HL-60 (cell line): ENCODE data around the gene MARVELD1.

Experiments used
- DNase-seq, 2 experiments: peaks; one replicate each; pipeline ENCODE4 v3.0.0-alpha.2; 2010 to 2020; ENCODE audit warnings: low read depth in 1 of 2, low spot score in 1 of 2
- H3K27ac ChIP-seq: fragments of 250-450 bp; sonication (Bioruptor Pico); replicated peaks from 2 replicates; pipeline ENCODE4 v1.5.1; 2020; ENCODE audit warnings: mild to moderate bottlenecking, moderate library complexity
- H3K27me3 ChIP-seq: fragments of 250-450 bp; sonication (Bioruptor Pico); 2 replicates; pipeline ENCODE4 v1.5.1; 2021; ENCODE audit warnings: mild to moderate bottlenecking, moderate library complexity; ENCODE audit not compliant: insufficient read depth, poor library complexity, severe bottlenecking
- H3K4me3 ChIP-seq: replicated peaks from 2 replicates; pipeline ENCODE4 v1.5.1; 2011; ENCODE audit warnings: mild to moderate bottlenecking, control low read depth, low read length; ENCODE audit not compliant: insufficient read depth
- GABPA ChIP-seq: IDR thresholded peaks from 2 replicates; pipeline ENCODE4 v1.6.1; 2012; ENCODE audit warnings: low read depth
- POLR2AphosphoS5 ChIP-seq: IDR thresholded peaks from 2 replicates; pipeline ENCODE4 v1.6.1; 2012; ENCODE audit warnings: low read depth
- REST ChIP-seq: IDR thresholded peaks from 2 replicates; pipeline ENCODE4 v1.6.1; 2012; ENCODE audit warnings: low read depth; ENCODE audit not compliant: insufficient replicate concordance
- SPI1 ChIP-seq: IDR thresholded peaks from 2 replicates; pipeline ENCODE4 v1.6.1; 2012; ENCODE audit warnings: low read depth, mild to moderate bottlenecking, borderline replicate concordance
- TF ChIP-seq, protein P1 (sequence below): IDR thresholded peaks from one replicate; pipeline ENCODE4 v1.5.1; 2011; ENCODE audit warnings: low read length, control low read depth, inconsistent platforms; ENCODE audit not compliant: insufficient read depth

Gene MARVELD1

DNA sequence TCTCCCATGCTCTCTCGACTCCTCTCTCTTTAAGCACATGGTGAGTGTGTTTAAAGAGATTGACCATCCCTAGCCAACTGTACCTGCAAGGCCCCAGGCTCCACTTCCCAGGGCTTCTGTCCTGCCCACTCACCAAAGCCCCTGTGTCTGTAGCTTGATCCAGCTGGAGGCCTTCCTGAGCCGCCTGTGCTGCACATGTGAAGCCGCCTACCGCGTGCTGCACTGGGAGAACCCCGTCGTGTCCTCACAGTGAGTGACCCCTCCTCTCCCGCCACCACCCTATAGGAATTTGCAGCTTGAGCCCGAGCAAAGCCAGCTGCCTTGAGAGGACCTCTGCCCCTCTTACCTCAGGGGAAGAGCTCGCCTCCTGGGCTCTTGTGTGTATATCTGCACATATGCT is 34.6 kb downstream of the MARVELD1 start:
- DNase-seq, result no peak
- H3K27me3 ChIP-seq, result no peaks in the 10 kb centered on the region
- no peak overlapping the region for H3K27ac ChIP-seq
- TF ChIP-seq SPI1 (no peak), POLR2AphosphoS5 (no peak), GABPA (no peak)
- no peak overlapping the region for H3K4me3 ChIP-seq

DNA sequence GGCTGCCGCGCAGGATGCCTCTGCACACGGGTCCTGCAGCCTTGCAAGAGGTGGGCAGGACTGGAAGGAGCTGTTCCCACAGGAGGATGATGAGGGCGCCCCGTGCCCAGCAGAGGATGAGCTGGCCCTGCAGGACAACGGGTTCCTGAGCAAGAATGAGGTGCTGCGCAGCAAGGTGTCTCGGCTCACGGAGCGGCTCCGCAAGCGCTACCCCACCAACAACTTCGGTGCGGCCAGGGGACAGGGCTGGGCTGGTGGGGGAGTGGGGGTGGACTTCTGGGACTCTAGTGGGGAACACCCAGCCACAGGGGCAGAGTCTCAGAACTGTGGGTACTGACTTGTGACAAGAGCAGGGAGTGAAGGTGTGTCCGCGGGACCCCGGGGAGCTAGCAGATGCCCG is 39.4 kb downstream of the MARVELD1 start:
- DNase-seq, result no peak
- Histone ChIP-seq H3K4me3 (no peak overlapping the region), H3K27me3 (no peaks in the 10 kb centered on the region), H3K27ac (no peak overlapping the region)
- TF ChIP-seq POLR2AphosphoS5 (no peak), SPI1 (no peak), GABPA (no peak), REST (no peak)
- TF ChIP-seq, protein P1, sequence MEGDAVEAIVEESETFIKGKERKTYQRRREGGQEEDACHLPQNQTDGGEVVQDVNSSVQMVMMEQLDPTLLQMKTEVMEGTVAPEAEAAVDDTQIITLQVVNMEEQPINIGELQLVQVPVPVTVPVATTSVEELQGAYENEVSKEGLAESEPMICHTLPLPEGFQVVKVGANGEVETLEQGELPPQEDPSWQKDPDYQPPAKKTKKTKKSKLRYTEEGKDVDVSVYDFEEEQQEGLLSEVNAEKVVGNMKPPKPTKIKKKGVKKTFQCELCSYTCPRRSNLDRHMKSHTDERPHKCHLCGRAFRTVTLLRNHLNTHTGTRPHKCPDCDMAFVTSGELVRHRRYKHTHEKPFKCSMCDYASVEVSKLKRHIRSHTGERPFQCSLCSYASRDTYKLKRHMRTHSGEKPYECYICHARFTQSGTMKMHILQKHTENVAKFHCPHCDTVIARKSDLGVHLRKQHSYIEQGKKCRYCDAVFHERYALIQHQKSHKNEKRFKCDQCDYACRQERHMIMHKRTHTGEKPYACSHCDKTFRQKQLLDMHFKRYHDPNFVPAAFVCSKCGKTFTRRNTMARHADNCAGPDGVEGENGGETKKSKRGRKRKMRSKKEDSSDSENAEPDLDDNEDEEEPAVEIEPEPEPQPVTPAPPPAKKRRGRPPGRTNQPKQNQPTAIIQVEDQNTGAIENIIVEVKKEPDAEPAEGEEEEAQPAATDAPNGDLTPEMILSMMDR, result no peak

- TF ChIP-seq, protein P1, result no peak
- TF ChIP-seq GABPA, result no peak
- no peak for TF ChIP-seq SPI1
- no peak for TF ChIP-seq REST
- TF ChIP-seq POLR2AphosphoS5, result no peak
- no peak overlapping the region for H3K4me3 ChIP-seq
- DNase-seq, result no peak
- no peaks in the 10 kb centered on the region for H3K27me3 ChIP-seq
- H3K27ac ChIP-seq, result no peak overlapping the region
These were observed 41.2 kb downstream of the MARVELD1 start for GRCh38 chr10:97754726-97755125.

DNA sequence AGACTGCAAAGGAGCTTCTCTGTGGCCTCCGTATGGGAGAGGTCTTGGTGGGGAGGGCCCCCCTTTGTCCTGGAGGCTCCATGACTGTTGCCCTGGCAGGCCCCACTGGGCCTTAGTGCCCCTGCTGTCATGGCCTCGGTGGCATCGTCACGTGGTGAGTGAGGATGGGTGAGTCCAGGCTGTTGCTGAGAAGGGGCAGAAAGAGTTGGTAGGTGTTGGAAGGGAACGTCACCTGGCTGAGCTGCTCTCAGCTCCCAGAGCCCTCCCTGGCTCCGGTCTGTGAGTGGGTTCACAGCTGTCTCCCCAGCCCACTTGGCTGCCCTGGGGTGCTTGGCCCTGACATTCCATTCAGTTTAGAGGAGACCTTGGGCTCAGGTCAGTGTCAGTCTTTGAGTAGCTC is 42.2 kb downstream of the MARVELD1 start:
- no peak for DNase-seq
- no peaks in the 10 kb centered on the region for H3K27me3 ChIP-seq
- H3K4me3 ChIP-seq, result no peak overlapping the region
- H3K27ac ChIP-seq, result no peak overlapping the region
- no peak for TF ChIP-seq GABPA
- TF ChIP-seq, protein P1, result no peak
